GM18861 (cell line): Measurements from ENCODE around the gene PIGS.

Source experiments
- ATAC-seq: cut with Tn5 transposase; IDR thresholded peaks from one replicate; pipeline ENCODE4 v1.9.1; 2021; ENCODE audit not compliant: unreplicated experiment

The PIGS gene

DNA sequence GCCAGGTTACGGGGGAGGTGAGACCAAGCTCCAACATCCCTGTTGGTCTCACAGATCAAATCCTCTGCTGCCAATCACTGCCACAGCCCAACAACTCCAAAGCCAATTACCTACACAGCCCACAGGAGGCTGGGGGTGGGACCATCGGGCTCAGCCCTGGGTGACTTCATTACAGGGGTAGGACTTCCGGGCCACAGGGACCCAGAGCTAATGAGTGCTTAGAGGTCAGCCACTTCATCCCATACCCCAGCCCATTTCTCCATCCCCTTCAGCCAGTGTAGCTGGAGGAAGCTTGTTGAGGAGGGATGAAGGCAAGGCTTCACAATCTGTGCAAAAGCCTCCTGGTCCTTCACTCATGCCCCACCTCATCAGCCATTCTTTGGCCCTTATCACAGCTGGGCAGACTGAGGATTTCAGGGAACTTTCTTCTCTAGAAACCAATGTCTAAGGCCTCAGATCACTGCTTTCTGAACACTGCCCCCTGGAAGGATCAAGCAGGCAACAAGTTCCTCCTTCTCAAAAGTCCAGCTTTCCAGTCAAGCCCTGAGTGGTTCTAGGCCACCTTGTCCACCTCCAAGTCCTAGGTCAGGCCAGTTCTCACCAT is 59.4 kb downstream of the PIGS start:
- no peak for ATAC-seq

DNA sequence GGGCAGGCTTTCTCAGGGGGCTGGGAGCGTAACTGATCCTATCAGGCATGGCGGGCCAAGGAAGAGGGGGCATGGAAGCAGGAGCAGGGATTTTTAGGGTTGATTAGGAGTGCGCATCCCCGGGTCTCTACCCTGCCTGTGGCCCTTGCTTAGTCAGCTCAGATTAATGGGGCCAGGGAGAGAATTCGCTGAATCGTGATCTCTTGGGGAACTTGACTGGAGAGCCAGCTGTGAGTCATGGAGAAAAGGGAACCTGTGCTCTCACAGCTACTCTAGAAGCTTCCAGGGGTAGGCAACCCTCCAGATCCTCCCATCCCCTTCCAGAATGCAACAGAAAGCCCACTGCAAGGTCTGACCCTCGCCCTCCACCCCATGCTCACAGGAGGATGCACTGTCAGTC is 61.5 kb downstream of the PIGS start:
- no peak for ATAC-seq

DNA sequence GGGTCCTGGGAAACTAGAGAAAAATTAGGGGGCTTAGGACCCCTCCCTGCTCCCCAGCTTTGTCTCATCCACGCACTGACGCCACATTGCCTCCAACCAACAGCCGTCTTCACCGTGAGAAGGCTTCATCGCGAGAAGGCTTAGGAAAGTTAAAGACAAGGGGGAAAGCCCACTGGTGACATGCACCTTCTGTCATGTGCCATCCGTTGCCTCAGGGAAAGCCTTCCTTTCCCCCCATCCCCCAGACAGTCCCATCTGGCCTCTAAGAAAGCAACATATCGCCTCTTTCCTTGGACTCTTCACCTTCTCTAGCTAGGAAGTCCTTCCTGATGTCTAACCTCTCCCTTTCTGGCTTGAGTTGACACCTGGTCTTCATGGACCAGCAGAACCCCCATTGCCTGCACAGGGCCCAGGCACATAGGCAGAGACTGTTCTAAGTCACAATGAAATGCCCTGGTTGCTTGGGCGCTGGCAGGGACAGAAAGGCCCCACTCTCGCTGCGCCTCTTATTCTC is 63.1 kb downstream of the PIGS start:
- ATAC-seq = no peak

DNA sequence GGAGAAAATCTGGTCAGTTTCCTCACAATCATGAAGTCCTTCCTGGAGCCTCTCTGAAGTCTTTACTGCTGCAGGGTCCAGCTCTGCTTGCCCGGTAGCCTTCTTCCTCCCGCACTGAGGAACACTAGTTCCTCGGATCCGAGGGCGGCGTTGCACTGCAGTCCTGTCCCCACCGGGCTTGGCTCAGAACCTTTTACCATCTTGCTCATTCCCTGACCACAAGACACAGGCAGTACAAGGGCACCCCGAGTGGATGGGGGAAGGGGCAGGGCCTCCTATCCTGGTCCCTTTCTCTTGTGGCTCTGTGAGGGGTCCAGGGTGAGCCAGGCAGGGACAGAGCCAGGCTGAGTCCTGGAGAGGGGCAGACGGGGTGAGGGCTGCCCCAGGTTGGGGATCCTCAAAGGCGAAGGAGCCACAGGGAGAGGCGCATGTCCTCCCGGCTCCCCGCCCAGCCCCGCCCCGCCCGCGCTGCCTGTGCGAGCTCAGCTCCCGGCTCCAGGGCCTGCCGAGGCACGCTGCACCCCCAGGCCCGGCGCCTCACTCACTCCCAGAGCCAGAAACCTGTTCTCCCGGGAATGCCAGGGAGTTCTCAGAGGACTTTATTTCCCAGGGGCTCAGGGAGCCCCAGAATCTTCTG is 63.6 kb downstream of the PIGS start:
- no peak for ATAC-seq

DNA sequence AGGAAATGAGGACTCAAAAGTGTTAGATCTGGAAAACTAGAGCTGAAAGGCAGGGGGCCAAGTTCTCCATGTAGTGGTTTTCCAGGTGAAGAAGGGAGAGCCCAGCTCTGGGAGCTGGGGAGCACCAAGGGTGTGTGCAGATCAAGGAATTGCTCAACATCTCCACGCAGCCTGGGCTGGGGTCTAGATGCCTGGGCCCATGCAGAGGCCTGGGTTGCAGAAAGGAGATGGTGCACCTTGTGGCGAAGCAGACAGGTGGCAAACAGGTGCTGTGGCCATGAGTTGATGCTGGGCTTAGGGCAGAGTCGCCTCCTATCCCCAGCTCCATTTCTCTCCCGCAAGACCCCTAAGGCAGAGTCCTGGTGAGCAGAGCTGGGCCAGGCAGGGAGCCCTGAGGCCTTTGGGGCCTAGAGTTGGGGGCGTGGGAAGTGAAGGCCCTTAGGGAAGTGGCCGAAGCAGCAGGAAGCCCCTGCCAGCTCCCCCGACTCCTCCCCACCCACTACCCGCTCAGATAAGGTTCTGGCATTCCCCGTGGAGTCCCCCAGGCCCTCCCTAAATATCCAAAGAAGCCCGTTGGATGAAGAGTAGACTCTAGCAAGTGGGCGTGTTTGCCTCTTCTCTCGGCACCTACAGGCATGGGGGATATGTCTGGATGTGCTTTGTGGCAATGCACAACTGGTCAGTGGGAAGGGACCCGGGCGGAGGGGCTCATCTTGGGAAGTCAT is 64.4 kb downstream of the PIGS start:
- no peak for ATAC-seq

DNA sequence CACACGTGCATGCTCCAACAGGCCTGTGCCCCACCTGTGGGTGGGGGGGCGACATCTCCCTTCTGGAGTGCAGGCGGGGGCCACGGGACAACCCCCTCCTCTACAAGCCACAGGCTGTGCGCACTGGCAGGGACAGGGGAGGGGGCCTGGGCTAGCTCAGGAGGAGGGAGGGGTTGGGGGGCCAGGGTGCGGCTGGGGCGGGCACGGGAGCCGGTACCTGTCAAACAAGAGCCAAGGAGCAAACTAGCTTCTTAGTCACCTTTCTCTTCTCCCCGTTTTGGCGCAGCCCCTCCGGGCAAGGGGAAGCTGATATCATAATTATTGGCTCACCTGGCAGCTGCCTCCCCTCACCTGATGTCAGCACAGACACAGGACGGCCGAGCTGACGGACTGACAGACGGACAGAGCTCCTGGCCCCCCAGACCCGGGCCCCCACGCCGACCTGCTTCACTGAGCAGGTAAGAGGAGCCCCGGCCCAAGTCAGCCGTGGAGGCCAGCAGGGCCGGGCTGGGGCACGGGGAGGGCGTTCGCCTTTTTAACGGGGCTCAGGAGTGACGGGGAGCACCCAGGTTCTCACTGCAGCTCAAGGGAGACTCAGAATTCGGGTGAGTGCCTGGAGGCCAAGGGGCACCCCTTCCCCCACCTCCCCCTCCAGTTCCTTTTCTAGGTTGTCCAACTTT is 65.2 kb downstream of the PIGS start, which contains the start of gene FOXN1:
FOXN1 (plus strand) TSS at position 363 of the 680 bp plus-strand sequence. CDS start 17,622 bp downstream, outside the sequence.
- no peak for ATAC-seq

DNA sequence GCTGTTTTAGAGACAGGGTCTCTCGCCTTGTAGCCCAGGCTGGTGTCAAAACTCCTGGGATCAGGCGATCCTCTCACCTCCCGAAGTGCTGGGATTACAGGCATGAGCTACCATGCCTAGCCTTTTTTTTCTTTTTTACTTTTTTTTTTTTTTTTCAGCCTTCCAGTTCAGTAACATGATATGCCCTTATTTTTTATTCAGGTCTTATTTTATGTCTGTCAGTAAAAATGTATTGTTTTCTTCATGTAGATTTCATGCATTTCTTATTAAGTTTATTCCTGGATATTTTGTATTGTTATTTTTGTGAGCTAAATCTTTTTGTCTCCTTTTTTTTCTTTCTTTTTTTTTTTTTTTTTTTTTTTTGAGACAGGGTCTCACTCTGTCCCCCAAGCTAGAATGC is 67.9 kb downstream of the PIGS start:
- no peak for ATAC-seq
